ENCODE measurements around the gene TRIM15. TPM values are rescaled to one million over a fixed set of nuclear protein-coding genes. Genes with fewer than 3 reads are reported as not detected.

TRIM15 gene
- total RNA-seq, 2 experiments from 2014 or later, result not detected

GRCh38 chr6:30168741-30169140 is 5.4 kb downstream of the TRIM15 start:
- POLR2A ChIA-PET, result no interaction called here
- Mint-ChIP-seq H3K27me3 (ENCODE audit: low read depth) (peaks cover 48% of the 10 kb centered on the region), H3K4me3 (no peak overlapping the region), H3K4me1 (ENCODE audit: low read depth) (peaks cover 29% of the 10 kb centered on the region), H3K27ac (no peak overlapping the region), H3K36me3 (ENCODE audit: low read depth) (no peaks in the 10 kb centered on the region), H3K9me3 (ENCODE audit: insufficient read depth) (no peaks in the 10 kb centered on the region)
- CTCF ChIA-PET, result interaction anchor here (0.7 to 4.2 kb wide), 4 partner anchors 37 to 67 kb away, joined by 3 to 39 read pairs (median 20); no protein-coding TSS in a partner anchor
- DNase-seq (no peak), ATAC-seq (no peak)

DNA sequence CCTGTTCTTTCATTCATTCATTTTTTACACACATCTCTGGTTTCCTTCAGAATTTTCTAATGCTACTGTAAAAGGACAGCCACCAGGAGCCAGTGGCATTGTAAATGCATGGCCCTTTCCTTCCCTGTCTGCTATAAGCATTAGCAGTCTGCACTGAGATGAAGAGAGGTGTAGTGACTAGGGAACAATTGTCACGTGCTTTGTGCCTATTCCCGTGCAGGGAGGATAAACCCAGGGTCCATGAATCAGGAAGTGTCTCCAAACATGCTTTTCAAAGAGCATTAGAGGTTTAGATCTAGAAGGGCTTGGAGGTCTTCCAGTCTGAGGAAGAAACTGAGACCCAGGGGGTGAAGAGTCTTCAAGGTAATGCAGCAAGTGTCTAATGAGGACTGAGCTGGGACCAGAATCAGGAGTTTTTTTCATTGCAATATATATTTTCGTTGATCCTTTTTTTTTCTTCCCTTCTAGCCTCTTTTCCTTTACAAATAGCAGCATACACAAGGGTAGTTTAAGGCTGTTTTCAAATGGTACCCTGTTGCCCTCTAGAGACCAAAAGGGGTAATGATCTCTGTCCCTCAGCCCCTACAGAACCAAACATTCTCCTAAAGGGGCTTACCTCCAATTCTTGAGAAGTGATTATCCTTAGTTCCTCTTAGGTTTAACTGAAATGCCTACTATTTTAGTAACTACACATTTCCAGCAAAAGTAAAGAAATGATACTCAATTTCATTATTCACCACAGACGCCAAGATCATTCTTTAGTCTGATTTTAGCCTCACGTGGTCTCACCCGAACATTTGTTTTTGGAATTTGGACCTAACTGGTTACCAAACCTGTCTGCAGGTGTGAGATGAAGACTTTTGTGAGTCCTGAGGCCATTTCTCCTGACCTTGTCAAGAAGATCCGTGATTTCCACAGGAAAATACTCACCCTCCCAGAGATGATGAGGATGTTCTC is 6.6 kb downstream of the TRIM15 start:
- Mint-ChIP-seq H3K27ac (no peak overlapping the region), H3K27me3 (ENCODE audit: low read depth) (peaks cover 51% of the 10 kb centered on the region), H3K9me3 (ENCODE audit: insufficient read depth) (no peaks in the 10 kb centered on the region), H3K4me1 (ENCODE audit: low read depth) (peaks cover 29% of the 10 kb centered on the region), H3K36me3 (ENCODE audit: low read depth) (no peaks in the 10 kb centered on the region), H3K4me3 (no peak overlapping the region)
- ChIA-PET CTCF (interaction anchor here (0.7 to 2.2 kb wide), 3 partner anchors 13 to 66 kb away, joined by 3 to 24 read pairs (median 13); no protein-coding TSS in a partner anchor), POLR2A (no interaction called here)
- ATAC-seq (peak; percentile 82), DNase-seq (peak; percentile 38)

- Mint-ChIP-seq H3K9me3 (ENCODE audit: insufficient read depth) (no peaks in the 10 kb centered on the region), H3K4me3 (no peak overlapping the region), H3K36me3 (ENCODE audit: low read depth) (no peaks in the 10 kb centered on the region), H3K27me3 (ENCODE audit: low read depth) (peaks cover 62% of the 10 kb centered on the region), H3K4me1 (ENCODE audit: low read depth) (peaks cover 26% of the 10 kb centered on the region), H3K27ac (no peak overlapping the region)
- POLR2A ChIA-PET, result no interaction called here
- CTCF ChIA-PET, result interaction anchor here (0.9 to 2.2 kb wide), 5 partner anchors 41 to 181 kb away, joined by 3 to 24 read pairs (median 6); no protein-coding TSS in a partner anchor
- ATAC-seq (peak; percentile 44), DNase-seq (no peak)
These were observed 8.5 kb downstream of the TRIM15 start for GRCh38 chr6:30171677-30172471.

DNA sequence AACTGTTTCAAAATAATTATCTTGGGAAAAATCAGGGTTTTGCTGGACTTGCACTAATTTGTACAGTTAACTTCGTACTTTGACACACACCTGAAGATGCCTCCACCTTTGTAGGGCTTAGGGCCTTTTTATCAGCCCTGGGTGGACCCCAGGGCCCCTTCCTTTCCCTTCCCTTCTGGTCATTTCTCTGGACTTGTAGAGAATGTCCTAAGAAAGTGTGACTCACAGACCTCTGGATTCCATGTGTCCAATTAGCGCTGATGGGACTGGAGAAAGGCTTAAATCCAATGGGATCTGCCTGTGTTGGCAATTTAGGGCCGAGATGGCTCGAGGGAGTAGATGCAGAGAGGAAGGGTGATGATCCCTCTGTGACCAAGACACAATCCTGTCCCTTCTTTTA is 9.3 kb downstream of the TRIM15 start:
- no peaks in the 10 kb centered on the region for H3K36me3 Mint-ChIP-seq (ENCODE audit: low read depth)
- CTCF ChIA-PET, result interaction anchor here (1.1 kb wide), 1 partner anchor 70 kb away, joined by 6 read pairs; no protein-coding TSS in a partner anchor
- H3K4me1 Mint-ChIP-seq (ENCODE audit: low read depth), result peaks cover 18% of the 10 kb centered on the region
- no peak overlapping the region for H3K27ac Mint-ChIP-seq
- no peak overlapping the region for H3K4me3 Mint-ChIP-seq
- peaks cover 68% of the 10 kb centered on the region for H3K27me3 Mint-ChIP-seq (ENCODE audit: low read depth)
- POLR2A ChIA-PET, result no interaction called here
- no peaks in the 10 kb centered on the region for H3K9me3 Mint-ChIP-seq (ENCODE audit: insufficient read depth)
- ATAC-seq (no peak), DNase-seq (no peak)

DNA sequence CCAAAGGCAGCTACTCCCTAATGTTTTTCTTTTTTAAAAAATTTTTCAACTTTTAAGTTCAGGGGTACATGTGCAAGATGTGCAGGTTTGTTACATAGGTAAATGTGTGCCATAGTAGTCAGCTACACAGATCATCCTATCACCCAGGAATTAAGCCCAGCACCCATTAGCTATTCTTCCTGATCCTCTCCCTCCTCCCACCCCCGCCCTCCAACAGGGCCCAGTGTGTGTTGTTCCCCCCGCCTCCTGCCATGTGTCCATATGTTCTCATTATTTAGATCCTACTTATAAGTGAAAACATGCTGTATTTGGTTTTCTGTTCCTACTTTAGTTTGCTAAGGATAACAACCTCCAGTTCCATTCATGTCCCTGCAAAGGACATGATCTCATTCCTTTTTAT is 12.4 kb downstream of the TRIM15 start:
- Mint-ChIP-seq H3K4me3 (no peak overlapping the region), H3K9me3 (ENCODE audit: insufficient read depth) (peaks cover 14% of the 10 kb centered on the region), H3K4me1 (ENCODE audit: low read depth) (peaks cover 9% of the 10 kb centered on the region), H3K27me3 (ENCODE audit: low read depth) (peaks cover 68% of the 10 kb centered on the region), H3K27ac (no peak overlapping the region), H3K36me3 (ENCODE audit: low read depth) (no peaks in the 10 kb centered on the region)
- CTCF ChIA-PET, result no interaction called here
- DNase-seq (no peak), ATAC-seq (no peak)
- POLR2A ChIA-PET, result no interaction called here

DNA sequence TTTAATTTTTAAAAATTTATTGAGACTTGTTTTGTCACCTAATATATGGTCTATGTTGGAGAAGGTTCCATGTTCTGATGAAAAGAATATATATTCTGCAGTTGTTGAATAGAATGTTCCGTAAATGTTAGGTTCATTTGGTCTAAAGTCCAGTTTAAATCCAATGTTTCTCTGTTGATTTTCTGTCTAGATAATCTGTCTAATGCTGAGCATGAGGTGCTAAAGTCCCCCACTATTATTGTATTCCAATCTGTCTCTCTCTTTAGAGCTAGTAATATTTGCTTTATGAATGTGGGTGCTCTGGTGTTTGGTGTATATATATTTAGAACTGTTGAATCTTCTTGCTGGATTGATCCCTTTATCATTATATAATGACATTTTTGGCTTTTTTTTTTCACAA is 15.5 kb downstream of the TRIM15 start:
- Mint-ChIP-seq H3K9me3 (ENCODE audit: insufficient read depth) (peaks cover 18% of the 10 kb centered on the region), H3K36me3 (ENCODE audit: low read depth) (no peaks in the 10 kb centered on the region), H3K27ac (no peak overlapping the region), H3K4me3 (no peak overlapping the region), H3K4me1 (ENCODE audit: low read depth) (no peaks in the 10 kb centered on the region), H3K27me3 (ENCODE audit: low read depth) (peaks cover 50% of the 10 kb centered on the region)
- CTCF ChIA-PET, result no interaction called here
- POLR2A ChIA-PET, result no interaction called here
- DNase-seq (no peak), ATAC-seq (no peak)

DNA sequence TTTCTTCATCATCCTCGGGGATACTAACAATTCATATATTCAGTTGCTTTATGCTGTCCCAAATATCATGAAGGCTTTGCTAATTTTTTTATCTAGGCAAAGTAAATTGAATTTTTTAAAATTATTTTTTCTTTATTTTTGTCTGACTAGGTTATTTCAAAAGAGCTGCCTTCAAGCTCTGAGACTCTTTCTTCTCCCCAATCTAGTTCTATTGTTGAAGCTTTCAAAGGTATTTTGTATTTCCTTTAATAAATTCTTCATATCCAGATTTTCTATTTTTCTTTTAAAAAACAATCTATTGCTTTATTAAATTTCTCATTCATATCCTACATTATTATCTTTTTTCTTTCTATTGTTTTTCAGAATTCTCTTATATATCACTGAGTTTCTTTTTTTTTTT is 16.8 kb downstream of the TRIM15 start:
- peaks cover 18% of the 10 kb centered on the region for H3K9me3 Mint-ChIP-seq (ENCODE audit: insufficient read depth)

DNA sequence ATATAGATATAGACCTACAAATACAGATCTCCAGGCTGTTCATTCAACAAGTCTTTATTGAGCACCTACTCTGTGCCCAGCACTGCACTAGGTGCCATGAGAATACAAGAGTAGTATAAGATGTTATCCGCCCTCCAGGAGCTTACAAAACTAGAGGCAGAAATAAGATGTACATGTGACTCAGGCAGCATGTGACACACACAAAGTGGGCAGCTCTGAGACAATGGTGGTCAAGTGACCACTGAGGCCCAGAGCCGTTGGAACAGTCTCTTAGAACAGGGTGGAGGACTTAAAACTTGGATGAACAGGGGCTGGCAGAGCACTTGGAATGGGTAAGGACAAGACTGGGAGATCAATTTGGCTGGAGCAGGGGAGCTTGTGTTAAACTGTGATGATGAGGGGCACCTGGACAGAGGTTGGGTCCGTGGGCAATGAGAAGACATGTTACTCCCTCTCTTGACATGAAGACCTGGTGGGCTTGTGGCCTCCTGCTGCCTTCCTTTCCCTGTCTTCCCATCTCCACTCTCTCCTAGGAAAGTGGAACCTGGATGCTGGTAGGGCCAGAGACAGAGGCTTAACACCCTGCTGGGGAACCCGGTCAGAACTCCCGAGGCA is 21.2 kb downstream of the TRIM15 start:
- H3K4me3 Mint-ChIP-seq, result no peak overlapping the region
- DNase-seq (no peak), ATAC-seq (no peak)
- ChIA-PET CTCF (no interaction called here), POLR2A (no interaction called here)
- peaks cover 40% of the 10 kb centered on the region for H3K36me3 Mint-ChIP-seq (ENCODE audit: low read depth)
- H3K4me1 Mint-ChIP-seq (ENCODE audit: low read depth), result no peaks in the 10 kb centered on the region
- H3K27ac Mint-ChIP-seq, result no peak overlapping the region
- peaks cover 10% of the 10 kb centered on the region for H3K9me3 Mint-ChIP-seq (ENCODE audit: insufficient read depth)
- H3K27me3 Mint-ChIP-seq (ENCODE audit: low read depth), result peaks cover 7% of the 10 kb centered on the region

More for the DNA sequence above, 16.8 kb downstream of the TRIM15 start:
- CTCF ChIA-PET, result no interaction called here
- H3K27ac Mint-ChIP-seq, result no peak overlapping the region
- no peak overlapping the region for H3K4me3 Mint-ChIP-seq
- ATAC-seq (no peak), DNase-seq (no peak)
- POLR2A ChIA-PET, result no interaction called here
- H3K4me1 Mint-ChIP-seq (ENCODE audit: low read depth), result no peaks in the 10 kb centered on the region
- H3K27me3 Mint-ChIP-seq (ENCODE audit: low read depth), result peaks cover 41% of the 10 kb centered on the region
- H3K36me3 Mint-ChIP-seq (ENCODE audit: low read depth), result peaks cover 11% of the 10 kb centered on the region

DNA sequence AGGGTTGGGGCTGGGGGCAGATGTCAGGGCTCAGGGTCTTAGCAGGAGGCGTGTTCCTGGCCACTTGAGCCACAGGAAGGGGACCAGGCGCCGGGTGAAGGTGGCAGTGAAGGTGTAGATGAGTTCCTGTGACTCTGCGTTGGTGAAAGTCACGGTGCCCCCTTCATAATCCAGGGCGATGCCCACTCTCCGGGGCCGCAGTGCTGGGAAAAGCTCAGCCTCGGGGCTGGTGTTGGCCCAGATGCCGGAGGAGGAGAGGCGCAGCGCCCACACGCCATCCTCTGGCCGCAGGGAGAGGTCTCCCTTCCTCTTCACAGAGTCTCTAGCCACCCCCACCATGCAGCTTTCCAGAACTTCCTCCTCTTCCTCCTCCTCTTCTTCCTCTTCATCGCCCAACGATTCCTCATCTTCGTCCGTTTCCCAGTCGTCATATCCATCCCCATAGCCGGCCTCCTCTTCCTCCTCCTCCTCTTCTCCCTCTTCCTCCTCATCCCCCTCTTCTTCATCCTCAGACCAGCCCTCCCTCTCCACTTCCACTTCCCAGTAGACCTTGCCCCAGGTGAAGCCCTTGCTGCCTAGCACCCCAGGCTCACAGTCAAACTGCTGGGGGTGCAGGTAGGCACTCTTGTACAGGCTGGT is 22.6 kb downstream of the TRIM15 start:
- Mint-ChIP-seq H3K4me1 (ENCODE audit: low read depth) (no peaks in the 10 kb centered on the region), H3K36me3 (ENCODE audit: low read depth) (peaks cover 54% of the 10 kb centered on the region), H3K27me3 (ENCODE audit: low read depth) (peaks cover 1% of the 10 kb centered on the region), H3K9me3 (ENCODE audit: insufficient read depth) (peaks cover 1% of the 10 kb centered on the region), H3K4me3 (no peak overlapping the region), H3K27ac (no peak overlapping the region)
- DNase-seq, result no peak
- no peak for ATAC-seq
- ChIA-PET POLR2A (no interaction called here), CTCF (no interaction called here)

DNA sequence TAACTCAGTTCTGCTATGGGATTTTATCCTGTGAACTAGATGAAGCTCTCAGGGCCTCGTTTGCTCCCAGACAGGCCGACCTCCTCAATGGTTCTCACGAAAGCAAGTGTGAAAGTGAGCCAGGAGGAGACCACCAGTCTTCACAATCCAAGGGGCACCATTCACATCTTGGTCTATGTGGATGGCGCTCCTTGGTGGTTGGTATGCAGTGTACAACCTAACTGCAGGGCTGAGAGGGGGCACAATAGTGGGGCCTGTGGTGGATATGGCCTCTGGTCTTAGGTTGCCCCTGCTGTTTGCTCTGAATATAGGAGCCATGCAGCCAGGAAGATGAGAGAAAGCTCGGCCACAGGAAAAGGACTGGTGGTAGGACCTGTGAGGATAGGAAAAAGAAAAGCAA is 25.2 kb downstream of the TRIM15 start:
- Mint-ChIP-seq H3K27ac (no peak overlapping the region), H3K36me3 (ENCODE audit: low read depth) (peaks cover 61% of the 10 kb centered on the region), H3K27me3 (ENCODE audit: low read depth) (no peaks in the 10 kb centered on the region), H3K9me3 (ENCODE audit: insufficient read depth) (no peaks in the 10 kb centered on the region), H3K4me1 (ENCODE audit: low read depth) (no peaks in the 10 kb centered on the region), H3K4me3 (no peak overlapping the region)
- ChIA-PET CTCF (no interaction called here), POLR2A (interaction anchor here (0.6 kb wide), 1 partner anchor 404 kb away, joined by 3 read pairs; no protein-coding TSS in a partner anchor)
- ATAC-seq (no peak), DNase-seq (no peak)

DNA sequence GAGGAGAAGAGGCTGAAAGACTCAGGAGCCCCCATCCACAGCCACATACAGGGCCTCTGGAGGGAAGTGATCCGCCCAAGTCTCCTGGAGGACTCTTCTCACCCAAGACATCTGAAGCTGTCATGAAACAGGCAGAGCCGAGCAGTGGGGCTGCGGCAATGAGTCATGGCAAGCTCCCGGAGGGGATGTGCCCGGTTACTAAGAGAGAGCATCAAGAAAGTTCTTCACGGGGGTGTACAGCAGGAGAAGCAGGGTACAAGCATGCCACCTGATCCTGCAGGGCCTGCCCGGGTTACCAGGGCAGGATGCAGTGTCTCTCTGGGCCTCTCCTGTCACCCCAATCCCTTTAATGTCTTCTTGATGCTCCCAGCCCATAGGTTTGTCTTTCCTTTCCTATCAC is 28.7 kb downstream of the TRIM15 start:
- POLR2A ChIA-PET, result interaction anchor here (1.2 kb wide), 1 partner anchor 152 kb away, joined by 4 read pairs; no protein-coding TSS in a partner anchor
- Mint-ChIP-seq H3K4me1 (ENCODE audit: low read depth) (no peaks in the 10 kb centered on the region), H3K9me3 (ENCODE audit: insufficient read depth) (no peaks in the 10 kb centered on the region), H3K4me3 (no peak overlapping the region), H3K27ac (no peak overlapping the region), H3K36me3 (ENCODE audit: low read depth) (peaks cover 61% of the 10 kb centered on the region), H3K27me3 (ENCODE audit: low read depth) (no peaks in the 10 kb centered on the region)
- CTCF ChIA-PET, result interaction anchor here (2.1 kb wide), 1 partner anchor 27 kb away, joined by 4 read pairs; no protein-coding TSS in a partner anchor
- ATAC-seq (no peak), DNase-seq (no peak)
